Mucosa of descending colon (tissue), 3 donors: ENCODE measurements around the gene DCN. TPM values are rescaled to one million over a fixed set of nuclear protein-coding genes. Genes with fewer than 3 reads are reported as not detected.

Experiments used
- ATAC-seq: fragments of 200-7000 bp; cut with Tn5 transposase; one replicate; pipeline ENCODE4 v1.9.1; 2020; ENCODE audit warnings: mild to moderate bottlenecking, moderate library complexity
- DNase-seq, 3 donors: peaks; one replicate each; pipeline ENCODE4 v3.0.0-alpha.2; 2020
- H3K36me3 ChIP-seq: fragments of 200-600 bp; one replicate; pipeline ENCODE4 v1.8.0; 2021; ENCODE audit warnings: low read depth, mild to moderate bottlenecking
- H3K4me1 ChIP-seq: fragments of 200-600 bp; one replicate; pipeline ENCODE4 v1.8.0; 2021; ENCODE audit warnings: low read depth, mild to moderate bottlenecking
- H3K4me3 ChIP-seq: fragments of 200-600 bp; one replicate; pipeline ENCODE4 v1.8.0; 2021; ENCODE audit warnings: mild to moderate bottlenecking
- H3K9me3 ChIP-seq: fragments of 200-600 bp; one replicate; pipeline ENCODE4 v1.8.0; 2021; ENCODE audit warnings: mild to moderate bottlenecking
- intact Hi-C, 2 donors: fragments of 100-400 bp; cut with DNase I in 1 of 2; cut with micrococcal nuclease in 1 of 2; formaldehyde crosslinking; loops; one replicate each; pipeline versions ENCODE4 v1.11.0 to v1.11.1; 2022; cut with DNase I, micrococcal nuclease
- total RNA-seq, 3 donors: library from RNA; stranded (reverse); fragmentation: NEBNext Ultra II Directional in 2 of 3; extraction: Animal tissue kit (Norgen Biotek cat#: 25700) in 2 of 3; gene quantifications; one replicate each; pipeline versions ENCODE4 v1.2.1 to v1.2.4, GENCODE V29; 2021 to 2023
- TF ChIP-seq, protein P1 (sequence below): fragments of 200-600 bp; IDR thresholded peaks from one replicate; pipeline ENCODE4 v1.8.0; 2022; ENCODE audit warnings: antibody characterized with exemption, mild to moderate bottlenecking
- donor health status: DM: no; HTN: no; CAD: no; lungs with moderate emphysema.
- donor health status: DM: no; HTN: no; CAD: no.
- donor health status: DM: no; HTN: yes; CAD: no.

Gene DCN
- total RNA-seq, 3 donors from 2014 or later, result 91.0 to 705 (median 315) TPM

DNA sequence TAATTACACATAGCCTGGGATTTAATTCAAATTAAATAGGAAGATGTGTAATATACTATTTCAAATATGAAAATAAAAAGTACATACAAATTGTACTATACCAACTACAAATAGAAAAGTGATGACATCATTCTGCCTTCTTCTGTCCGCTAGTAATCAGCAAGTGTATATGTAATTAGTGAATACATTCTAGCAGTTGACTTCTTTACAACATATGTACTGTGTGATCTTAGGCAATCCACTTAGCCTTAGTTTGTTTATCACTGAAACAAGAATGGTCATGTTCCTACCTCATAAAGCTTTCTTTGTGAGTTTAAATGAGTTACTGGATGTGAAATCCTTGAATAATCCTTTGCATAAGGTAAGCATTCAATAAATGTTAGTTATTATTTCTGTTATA lies 63.5 kb downstream of the DCN start:
- TF ChIP-seq, protein P1, sequence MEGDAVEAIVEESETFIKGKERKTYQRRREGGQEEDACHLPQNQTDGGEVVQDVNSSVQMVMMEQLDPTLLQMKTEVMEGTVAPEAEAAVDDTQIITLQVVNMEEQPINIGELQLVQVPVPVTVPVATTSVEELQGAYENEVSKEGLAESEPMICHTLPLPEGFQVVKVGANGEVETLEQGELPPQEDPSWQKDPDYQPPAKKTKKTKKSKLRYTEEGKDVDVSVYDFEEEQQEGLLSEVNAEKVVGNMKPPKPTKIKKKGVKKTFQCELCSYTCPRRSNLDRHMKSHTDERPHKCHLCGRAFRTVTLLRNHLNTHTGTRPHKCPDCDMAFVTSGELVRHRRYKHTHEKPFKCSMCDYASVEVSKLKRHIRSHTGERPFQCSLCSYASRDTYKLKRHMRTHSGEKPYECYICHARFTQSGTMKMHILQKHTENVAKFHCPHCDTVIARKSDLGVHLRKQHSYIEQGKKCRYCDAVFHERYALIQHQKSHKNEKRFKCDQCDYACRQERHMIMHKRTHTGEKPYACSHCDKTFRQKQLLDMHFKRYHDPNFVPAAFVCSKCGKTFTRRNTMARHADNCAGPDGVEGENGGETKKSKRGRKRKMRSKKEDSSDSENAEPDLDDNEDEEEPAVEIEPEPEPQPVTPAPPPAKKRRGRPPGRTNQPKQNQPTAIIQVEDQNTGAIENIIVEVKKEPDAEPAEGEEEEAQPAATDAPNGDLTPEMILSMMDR, result no peak
- intact Hi-C loops, result no loop called here
- DNase-seq (no peak), ATAC-seq (no peak)
- Histone ChIP-seq H3K36me3 (no peaks in the 10 kb centered on the region), H3K4me1 (no peaks in the 10 kb centered on the region), H3K9me3 (no peaks in the 10 kb centered on the region), H3K4me3 (no peak overlapping the region)

DNA sequence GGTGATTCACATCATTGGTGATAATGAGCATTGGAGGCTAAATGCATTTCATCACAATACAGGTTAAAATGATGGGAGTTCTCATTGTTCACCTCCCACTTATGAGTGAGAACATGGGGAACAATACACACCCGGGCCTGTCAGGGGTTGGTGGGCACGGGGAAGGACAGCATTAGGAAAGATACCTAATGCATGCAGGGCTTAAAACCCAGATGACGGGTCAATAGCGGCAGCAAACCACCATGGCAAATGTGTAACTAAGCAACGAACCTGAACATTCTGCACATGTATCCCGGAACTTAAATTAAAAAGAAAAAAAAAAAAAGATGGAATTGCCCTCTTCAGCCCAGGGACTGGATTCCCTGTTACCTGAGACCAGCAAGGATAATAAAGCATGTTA lies 69.0 kb downstream of the DCN start:
- TF ChIP-seq, protein P1, result no peak
- intact Hi-C loops, result no loop called here
- no peaks in the 10 kb centered on the region for H3K4me1 ChIP-seq
- no peaks in the 10 kb centered on the region for H3K9me3 ChIP-seq
- H3K36me3 ChIP-seq, result no peaks in the 10 kb centered on the region
- DNase-seq (no peak), ATAC-seq (no peak)
- no peak overlapping the region for H3K4me3 ChIP-seq

DNA sequence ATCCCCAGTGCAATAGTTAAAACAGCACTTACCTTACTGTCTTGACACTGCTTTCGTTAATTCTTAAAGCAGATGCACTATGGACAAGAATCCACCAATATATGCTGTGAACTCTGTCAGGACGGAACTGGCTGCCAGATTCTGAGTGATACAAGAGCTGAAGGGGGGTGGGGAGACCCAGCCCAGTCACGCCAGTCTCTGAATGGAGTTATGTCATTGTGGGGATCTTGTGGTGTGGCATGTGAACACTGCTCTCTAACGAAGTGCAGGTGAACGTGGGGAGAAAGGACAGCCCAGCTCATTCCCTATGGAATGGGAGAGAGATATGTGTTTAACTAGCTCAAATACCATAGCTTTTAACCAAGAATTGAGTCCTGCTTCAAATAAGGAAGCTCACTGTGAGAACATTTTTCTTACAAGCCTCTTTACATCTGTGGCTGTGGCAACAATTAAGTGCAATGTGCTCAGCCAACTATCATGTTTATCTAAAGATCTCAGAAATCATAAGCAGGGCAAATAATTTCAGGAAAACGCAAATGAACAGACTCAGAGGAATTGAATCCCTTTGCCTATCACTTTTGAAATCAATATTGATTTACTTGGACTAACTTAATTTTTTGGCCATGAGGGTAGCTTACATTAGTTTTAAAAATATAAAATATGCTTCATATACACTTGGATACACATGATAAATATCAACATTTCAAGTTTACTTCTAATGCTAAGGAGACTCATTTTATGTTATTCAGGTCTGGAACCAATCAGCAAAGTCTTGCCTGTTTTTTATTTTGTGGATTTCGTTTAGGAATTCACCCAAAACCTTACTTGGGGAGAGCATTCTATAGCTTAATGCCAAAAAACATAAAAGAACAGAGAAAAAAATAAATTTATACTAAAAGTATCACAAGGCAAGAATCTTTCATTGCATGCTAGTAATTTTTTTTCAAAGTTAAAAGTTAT lies 71.0 kb downstream of the DCN start, which contains the start of gene LUM:
Gene LUM (minus strand): TSS at position 129 of the 960 bp plus-strand sequence. CDS start 2,515 bp downstream, outside the sequence.
- intact Hi-C loops, result no loop called here
- Histone ChIP-seq H3K4me1 (no peaks in the 10 kb centered on the region), H3K4me3 (no peak within 1 kb of the TSS), H3K9me3 (no peaks in the 10 kb centered on the region), H3K36me3 (no peaks in the 10 kb centered on the region)
- ATAC-seq, result peak; percentile 51
- DNase-seq, result peak in 1 of 3 donors; percentile 30
- TF ChIP-seq, protein P1, result no peak

DNA sequence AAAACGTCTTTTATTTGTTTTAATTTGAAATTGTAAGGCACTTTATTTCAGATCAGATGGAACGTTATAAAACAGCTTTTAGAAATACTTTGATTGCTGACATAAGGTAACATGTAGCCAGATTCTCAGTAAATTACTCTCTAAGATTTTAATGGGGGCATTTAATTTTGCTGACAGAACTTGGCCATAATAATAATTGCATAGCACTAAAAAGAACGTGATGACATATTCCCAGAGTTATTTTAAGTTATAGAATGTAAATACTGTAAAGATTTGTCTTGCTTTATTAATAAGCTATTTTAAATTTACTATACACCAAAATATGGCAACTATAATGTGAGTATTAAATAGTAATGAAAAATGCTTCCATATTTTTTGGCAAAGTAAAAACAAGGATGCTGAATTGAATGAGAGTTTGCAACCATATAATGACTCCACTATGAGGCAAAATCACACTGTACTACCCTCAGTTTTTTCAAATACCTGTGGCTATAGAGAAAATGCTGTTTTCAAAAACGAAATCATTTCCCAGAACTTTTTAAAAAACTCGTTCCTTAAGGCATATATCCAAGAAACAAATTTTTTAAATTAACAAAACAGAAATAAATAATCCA lies 72.2 kb downstream of the DCN start:
- no peaks in the 10 kb centered on the region for H3K4me1 ChIP-seq
- no peak overlapping the region for H3K4me3 ChIP-seq
- no peaks in the 10 kb centered on the region for H3K36me3 ChIP-seq
- ATAC-seq, result no peak
- intact Hi-C loops, result no loop called here
- no peak for DNase-seq
- TF ChIP-seq, protein P1, result no peak
- no peaks in the 10 kb centered on the region for H3K9me3 ChIP-seq

DNA sequence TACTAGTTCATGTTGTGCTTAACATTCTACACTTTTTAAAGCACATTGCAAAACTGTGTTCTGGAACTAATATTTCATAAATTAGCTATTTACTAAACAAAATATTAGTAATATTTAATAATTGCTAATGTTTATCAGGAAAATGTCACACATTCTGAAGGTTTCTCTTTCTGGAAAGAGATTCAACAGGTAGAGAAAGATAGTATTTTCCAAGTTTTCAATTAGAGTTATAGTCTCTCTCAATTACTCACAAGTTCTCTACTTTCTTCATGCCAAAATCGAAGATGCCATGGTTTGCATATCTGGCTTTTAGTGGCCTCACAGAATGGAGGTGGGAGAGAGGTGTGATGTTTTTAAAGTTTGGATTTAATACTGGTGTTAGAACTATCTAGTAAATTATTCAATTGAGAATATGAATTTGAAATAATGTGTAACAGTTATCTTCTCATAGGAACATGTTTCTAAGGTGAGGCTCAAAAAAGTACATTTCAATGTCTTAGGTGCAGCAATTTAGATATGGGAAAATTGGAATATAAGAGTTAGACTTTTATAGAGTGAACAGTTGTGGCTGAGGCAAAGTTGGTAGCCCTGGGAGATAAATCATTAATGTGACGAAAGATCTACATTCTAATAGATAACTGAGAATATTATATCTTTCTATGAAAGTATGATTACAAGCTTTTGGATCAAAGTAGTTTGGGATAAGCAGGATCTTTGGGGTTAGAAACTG lies 72.9 kb downstream of the DCN start:
- no peak overlapping the region for H3K4me3 ChIP-seq

More for the DNA sequence above, 72.9 kb downstream of the DCN start:
- intact Hi-C loops, result no loop called here
- no peak for DNase-seq
- TF ChIP-seq, protein P1, result no peak
- H3K9me3 ChIP-seq, result no peaks in the 10 kb centered on the region
- H3K36me3 ChIP-seq, result no peaks in the 10 kb centered on the region
- H3K4me1 ChIP-seq, result no peaks in the 10 kb centered on the region
- ATAC-seq, result no peak
